D721Med (cell line): Measurements from ENCODE around the gene DGKQ.

Experiments used
- DNase-seq: peaks from one replicate; pipeline ENCODE4 v3.0.0; 2011; ENCODE audit warnings: low spot score; ENCODE audit not compliant: insufficient read length
- FAIRE-seq: peaks from 2 replicates; lab custom pipeline; 2011; peaks lifted over from hg19 to GRCh38; lab: Jason Lieb, UNC
- CTCF ChIP-seq: IDR thresholded peaks from 2 replicates; pipeline ENCODE4 v1.5.1; 2012; ENCODE audit warnings: mild to moderate bottlenecking, control low read depth; ENCODE audit not compliant: insufficient read depth; ENCODE audit errors: missing control alignments

DGKQ gene

GRCh38 chr4:917466-917865, 55.9 kb downstream of the DGKQ start:
- no peak for DNase-seq
- FAIRE-seq: no peak
- no peak for TF ChIP-seq CTCF

- no peak for TF ChIP-seq CTCF
- no peak for FAIRE-seq
- DNase-seq: no peak
Measured at GRCh38 chr4:915595-915994, 57.8 kb downstream of the DGKQ start.

GRCh38 chr4:915041-915474, 58.3 kb downstream of the DGKQ start:
- TF ChIP-seq CTCF: no peak
- FAIRE-seq (no peak), DNase-seq (no peak)

- no peak for FAIRE-seq
- TF ChIP-seq CTCF: no peak
- no peak for DNase-seq
Measured at GRCh38 chr4:914531-914930, 58.8 kb downstream of the DGKQ start.

GRCh38 chr4:913280-913618, 60.1 kb downstream of the DGKQ start:
- DNase-seq (no peak), FAIRE-seq (no peak)
- no peak for TF ChIP-seq CTCF

GRCh38 chr4:912548-913279, 60.7 kb downstream of the DGKQ start:
- no peak for FAIRE-seq

More at GRCh38 chr4:912548-913279, 60.7 kb downstream of the DGKQ start:
- no peak for DNase-seq
- TF ChIP-seq CTCF: no peak
